ENCODE measurements around the gene TRNAU1AP. TPM values are rescaled to one million over a fixed set of nuclear protein-coding genes. Genes with fewer than 3 reads are reported as not detected.
A peak's percentile ranks its signal among the peaks of the same experiment; 100 is the strongest.

TRNAU1AP gene
- total and polyA plus RNA-seq, 10 of the 15 experiments (the other 5 are each of a cell fraction or from before 2014, with no cell fraction given), result 24.3 to 67.0 (median 31.8) TPM

- TF ChIP-seq NKRF (conservative IDR thresholded peaks at IDR 0.05), result no peak
- TF ChIP-seq CHD1 (IDR thresholded peaks at IDR 0.05; ENCODE audit: low read depth, low read length), result no peak
- no peak for TF ChIP-seq ZNF24 (IDR thresholded peaks at IDR 0.05)
- no peak for TF ChIP-seq MLLT1 (IDR thresholded peaks at IDR 0.05)
- no peak for TF ChIP-seq SIX5 (IDR thresholded peaks at IDR 0.05; ENCODE audit: low read depth, low read length, severe bottlenecking)
- no peak for TF ChIP-seq SREBF2 (IDR thresholded peaks at IDR 0.05; ENCODE audit: low read length)
- no peak for TF ChIP-seq JUND (IDR thresholded peaks at IDR 0.05; ENCODE audit: low read depth, low read length)
- TF ChIP-seq RELB (IDR thresholded peaks at IDR 0.05; ENCODE audit: low read depth), result no peak
- TF ChIP-seq BCL3 (IDR thresholded peaks at IDR 0.05; ENCODE audit: borderline replicate concordance, insufficient read depth, low read depth, low read length, poor library complexity, severe bottlenecking), result peak; percentile 81
- TF ChIP-seq RCOR1 (conservative IDR thresholded peaks at IDR 0.05; ENCODE audit: low read depth, low read length), result no peak
- no peak for TF ChIP-seq RELA (IDR thresholded peaks at IDR 0.05; ENCODE audit: borderline replicate concordance, partially characterized antibody)
- TF ChIP-seq HDAC2 (IDR thresholded peaks at IDR 0.05), result no peak
- TF ChIP-seq SRF (IDR thresholded peaks at IDR 0.05; ENCODE audit: low read depth in 2 of 2, low read length in 2 of 2), result no peak
- TF ChIP-seq EED (IDR thresholded peaks at IDR 0.05; ENCODE audit: low read depth), result peak; percentile 40
- 0 out of 2 replicates have a peak, but pooled peaks have one; percentile 12 for TF ChIP-seq IRF4 (IDR thresholded peaks at IDR 0.05; ENCODE audit: low read depth, low read length)
- no peak for TF ChIP-seq NBN (IDR thresholded peaks at IDR 0.05)
- peak; percentile 26; the same call in 1 of the 2 replicates for TF ChIP-seq BCL11A (IDR thresholded peaks at IDR 0.05; ENCODE audit: low read depth, low read length)
- no peak for TF ChIP-seq ESRRA (IDR thresholded peaks at IDR 0.05; ENCODE audit: low read length)
- TF ChIP-seq EGR1 (IDR thresholded peaks at IDR 0.05; ENCODE audit: borderline replicate concordance in 1 of 2, low read depth in 2 of 2, low read length in 2 of 2), result peak in 1 of 2 experiments; percentile 46; a peak in 2 of 3 replicates
- no peak for TF ChIP-seq MYB (IDR thresholded peaks at IDR 0.05; ENCODE audit: borderline replicate concordance, low read depth, low read length)
- no peak for TF ChIP-seq IKZF2 (IDR thresholded peaks at IDR 0.05)
- no peak for TF ChIP-seq USF1 (IDR thresholded peaks at IDR 0.05; ENCODE audit: borderline replicate concordance, extremely low read length, insufficient read depth, low read depth, low read length)
- no peak for TF ChIP-seq MTA2 (IDR thresholded peaks at IDR 0.05; ENCODE audit: low read depth)
- no peak for TF ChIP-seq EP300 (IDR thresholded peaks at IDR 0.05; ENCODE audit: borderline replicate concordance in 1 of 2, control insufficient read depth in 1 of 2, low read depth in 2 of 2, low read length in 2 of 2)
Measured at GRCh38 chr1:28510273-28510969, 42.5 kb upstream of the TRNAU1AP start (continued).

Data from GM12878 (cell line).